Hematopoietic multipotent progenitor cell treated with erythropoietin and hydrocortisone succinate and interleukin-3 and kit ligand, for 17 days (in vitro differentiated cells): ENCODE results near the gene IQCN.

Source experiments
- DNase-seq: peaks from one replicate; pipeline ENCODE4 v3.0.0-alpha.2; 2015; ENCODE audit warnings: low spot score

IQCN gene

DNA sequence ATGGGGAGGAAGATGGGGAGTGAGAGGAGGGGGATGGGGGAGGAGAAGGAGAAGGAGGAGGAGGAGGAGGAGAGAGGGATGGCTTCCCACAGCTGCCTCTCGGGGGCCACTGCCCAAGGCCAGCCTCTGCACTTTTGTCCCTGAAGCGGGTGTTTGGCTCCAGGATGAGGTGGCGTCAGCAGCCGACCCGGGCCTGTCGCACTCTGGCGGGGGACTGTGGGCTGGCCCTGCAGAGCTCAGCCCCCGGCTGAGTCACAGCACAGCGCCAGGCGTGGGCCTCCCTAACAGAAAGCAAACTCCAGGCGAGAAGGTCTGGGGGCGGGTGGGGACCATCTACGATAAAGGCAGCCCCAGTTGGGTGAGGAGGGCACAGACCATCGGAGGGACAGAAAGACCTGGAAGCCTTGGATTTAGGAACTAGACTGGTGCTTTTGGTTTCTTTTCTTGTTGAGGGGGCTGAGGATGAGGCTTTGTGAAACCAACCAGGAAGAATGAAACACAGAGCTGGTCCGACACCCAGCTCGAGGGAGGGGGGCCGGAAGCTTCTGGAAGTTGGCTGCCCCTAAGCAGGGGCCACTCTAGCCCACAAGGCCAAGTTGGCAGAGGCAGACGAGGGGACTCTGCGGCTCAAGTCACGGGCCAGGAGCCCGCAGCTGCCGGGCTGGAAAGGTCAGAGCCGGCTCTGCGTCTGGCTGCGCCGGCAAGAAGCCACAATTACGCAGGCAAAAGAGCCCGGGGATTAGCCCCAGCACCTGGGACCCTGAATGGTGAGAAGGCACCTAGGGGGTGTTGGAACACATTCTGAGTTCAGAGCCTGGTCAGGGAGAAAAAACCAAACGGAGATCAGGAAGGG is 30.4 kb upstream of the IQCN start:
- peak; percentile 59 for DNase-seq

DNA sequence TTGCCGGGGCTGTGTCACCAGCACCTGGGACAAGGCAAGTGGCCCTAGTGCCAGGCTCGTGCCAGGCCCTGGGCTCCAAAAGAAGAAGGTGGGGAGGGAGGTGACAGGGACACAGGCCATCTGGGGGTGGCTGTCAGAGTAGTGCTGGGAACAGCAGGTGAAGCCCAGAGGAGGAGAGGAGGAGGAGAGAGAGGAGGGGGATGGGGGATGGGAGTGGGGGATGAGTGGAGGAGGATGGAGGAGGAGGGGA is 29.9 kb upstream of the IQCN start:
- no peak for DNase-seq

DNA sequence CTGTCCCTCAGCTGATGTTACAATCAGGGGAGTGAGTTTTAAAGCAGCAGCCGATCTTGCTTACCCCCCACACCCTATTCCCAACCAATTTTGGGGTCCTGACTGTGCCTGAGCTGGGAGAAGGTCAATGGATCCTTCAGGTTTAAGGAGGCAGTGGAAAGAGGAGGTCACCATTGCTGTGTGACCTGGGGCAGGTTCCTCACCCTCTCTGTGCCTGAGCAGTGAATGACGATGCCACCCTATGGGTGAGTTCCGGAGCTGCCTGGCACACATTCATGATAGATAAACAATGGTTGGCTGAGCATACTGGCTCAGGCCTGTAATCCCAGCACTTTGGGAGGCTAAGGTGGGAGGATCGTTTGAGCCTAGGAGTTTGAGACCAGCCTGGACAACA is 27.5 kb upstream of the IQCN start:
- no peak for DNase-seq

DNA sequence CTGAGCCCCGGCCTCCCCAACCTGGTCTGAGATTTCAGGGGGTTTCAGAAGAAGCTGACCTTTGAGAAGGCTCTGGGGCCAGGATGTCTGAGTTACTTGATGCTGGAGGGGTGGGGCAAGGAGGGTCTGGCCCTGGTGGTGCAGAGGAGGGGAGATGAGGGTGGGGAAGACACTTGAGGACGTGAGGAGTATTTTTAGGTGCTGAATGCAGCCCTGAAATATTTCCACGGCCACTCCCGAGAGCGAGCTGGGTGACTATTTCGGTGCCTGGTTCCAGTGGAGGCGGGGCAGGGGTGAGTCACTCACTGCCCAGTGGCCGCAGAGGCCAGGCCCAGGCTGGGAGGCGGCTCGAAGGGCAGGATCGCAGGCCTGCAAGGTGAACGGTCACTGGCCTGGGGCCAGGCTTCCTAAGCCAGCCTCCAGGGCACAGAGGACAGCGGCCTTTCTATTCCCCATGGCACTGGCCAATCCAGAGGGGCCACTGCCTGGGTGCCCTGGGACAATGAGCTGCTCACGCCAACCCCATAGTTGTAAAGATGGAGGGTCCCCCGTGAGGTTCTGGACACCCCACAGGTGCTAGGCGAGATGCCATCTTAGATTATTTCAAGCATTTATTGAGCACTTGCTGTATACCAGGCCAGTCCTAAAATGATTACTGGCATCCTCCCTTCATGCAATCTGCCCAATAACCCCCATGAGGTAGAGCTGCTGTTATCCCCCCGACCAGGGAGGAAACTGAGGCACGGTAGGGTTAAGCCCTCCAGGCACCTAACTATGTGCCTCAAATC is 26.9 kb upstream of the IQCN start:
- no peak for DNase-seq

DNA sequence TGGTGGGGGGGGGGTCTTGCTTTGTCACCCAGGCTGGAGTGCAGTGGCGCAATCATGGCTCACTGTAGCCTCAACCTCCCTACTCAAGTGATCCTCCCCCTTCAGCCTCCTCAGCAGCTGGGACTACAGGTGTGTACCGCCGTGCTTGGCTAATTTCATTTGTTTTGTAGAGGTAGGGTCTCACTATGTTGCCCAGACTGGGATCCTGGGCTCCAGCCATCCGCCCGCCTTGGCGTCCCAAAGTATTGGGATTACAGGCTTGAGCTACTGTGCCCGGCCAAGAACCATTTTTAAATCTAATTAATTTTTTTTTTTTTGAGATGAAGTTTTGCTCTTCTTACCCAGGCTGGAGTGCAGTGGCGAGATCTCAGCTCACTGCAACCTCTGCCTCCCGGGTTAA is 25.4 kb upstream of the IQCN start:
- DNase-seq, result no peak

DNA sequence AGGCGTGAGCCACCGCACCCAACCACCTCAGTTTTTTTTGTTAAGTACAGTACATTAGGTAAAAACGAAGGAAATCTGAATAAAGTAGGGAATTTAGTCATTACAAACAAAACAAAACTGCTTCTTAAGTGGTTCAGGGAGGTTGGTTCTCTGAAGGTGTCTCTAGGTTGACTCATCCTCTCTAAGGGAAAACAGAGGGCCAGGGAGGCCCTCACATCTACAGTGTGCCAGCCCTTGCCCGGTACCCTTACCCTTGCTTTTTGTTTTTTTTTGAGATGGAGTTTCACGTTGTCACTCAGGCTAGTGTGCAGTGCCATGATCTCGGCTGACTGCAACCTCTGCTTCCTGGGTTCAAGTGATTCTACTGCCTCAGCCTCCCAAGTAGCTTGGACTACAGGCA is 24.3 kb upstream of the IQCN start:
- no peak for DNase-seq

DNA sequence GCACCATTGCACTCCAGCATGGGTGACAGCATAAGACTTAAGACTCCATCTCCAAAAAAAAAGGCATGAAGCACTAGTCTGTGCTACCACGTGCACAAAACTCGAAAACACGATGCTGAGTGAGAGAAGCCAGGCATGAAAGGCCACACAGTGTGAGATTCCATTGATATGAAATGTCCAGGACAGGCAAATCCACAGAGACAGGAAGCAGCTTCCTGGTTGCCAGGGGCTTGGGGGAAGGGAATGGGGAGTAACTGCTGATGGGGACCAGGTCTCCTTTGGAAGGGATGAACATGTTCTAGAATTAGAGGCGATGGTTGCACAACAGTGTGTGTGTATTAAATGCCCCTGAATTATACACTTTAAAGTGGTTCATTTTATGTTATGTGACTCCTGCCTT is 23.1 kb upstream of the IQCN start:
- DNase-seq, result no peak

DNA sequence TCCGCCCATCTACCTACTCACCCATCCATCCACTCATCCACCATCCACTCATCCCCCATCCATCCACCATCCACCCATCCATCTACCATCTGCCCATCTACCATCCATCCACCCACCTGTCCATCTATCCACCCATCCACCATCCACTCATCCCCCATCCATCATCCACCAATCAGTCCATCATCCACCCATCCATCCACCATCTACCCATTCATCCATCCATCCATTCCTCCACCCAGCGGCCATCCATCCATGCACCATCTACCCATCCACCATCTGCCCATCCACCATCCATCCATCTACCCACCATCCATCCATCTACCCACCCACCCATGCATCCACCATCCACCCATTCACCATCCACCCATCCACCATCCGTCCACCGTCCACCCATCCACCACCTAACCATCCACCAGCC is 20.8 kb upstream of the IQCN start:
- no peak for DNase-seq

DNA sequence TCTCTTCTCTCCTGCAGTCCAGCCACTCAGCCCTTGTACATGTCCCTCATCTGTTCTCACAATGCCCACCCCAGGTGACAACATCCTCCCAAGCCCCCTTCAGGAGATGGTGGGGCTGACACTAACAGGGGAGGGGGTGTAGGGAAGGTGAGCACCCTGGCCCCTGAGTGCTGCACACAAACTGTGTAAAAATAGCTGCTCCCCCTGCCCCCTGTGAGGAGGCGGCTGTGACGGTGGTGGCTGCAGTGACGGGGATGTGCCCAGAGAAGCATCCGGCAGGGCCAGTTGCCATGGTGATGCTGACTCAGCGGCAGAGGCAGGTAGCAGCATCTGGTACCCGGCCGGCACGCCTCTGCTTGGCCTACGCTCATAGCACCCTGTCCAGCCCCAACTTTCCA is 20.2 kb upstream of the IQCN start:
- no peak for DNase-seq

DNA sequence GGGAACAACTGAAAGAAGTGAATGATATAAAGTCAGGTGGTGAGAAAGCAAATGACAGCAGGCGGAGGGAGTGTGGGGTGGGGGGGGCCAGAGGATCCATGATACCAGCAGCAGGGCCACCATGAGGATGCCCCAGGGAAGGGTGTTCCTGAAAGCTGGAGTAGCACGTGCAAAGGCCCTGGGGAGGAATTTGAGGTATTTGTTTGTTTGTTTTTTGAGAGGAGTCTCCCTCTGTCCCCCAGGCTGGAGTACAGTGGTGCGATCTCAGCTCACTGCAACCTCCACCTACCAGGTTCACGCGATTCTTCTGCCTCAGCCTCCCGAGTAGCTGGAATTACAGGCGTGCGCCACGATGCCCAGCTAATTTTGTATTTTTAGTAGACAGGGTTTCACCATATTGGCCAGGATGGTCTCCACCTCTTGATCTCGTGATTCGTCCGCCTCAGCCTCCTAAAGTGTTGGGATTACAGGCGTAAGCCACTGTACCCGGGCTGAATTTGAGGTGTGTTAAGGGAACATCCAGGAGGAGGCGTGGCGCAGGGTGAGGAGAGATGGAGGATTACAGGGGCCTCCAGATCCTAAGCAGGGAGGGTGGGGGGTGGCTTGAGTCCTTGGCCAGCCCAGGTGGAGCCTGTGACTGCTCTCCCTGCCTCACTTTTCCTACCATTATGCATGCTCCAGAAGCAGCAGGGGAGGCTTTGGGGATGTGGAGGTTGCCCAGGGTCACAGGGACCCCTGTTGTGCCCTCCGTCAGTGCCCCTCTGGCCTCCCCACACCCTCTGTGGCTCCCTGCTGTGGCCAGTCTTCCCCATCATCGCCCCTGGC is 19.6 kb upstream of the IQCN start:
- no peak for DNase-seq

DNA sequence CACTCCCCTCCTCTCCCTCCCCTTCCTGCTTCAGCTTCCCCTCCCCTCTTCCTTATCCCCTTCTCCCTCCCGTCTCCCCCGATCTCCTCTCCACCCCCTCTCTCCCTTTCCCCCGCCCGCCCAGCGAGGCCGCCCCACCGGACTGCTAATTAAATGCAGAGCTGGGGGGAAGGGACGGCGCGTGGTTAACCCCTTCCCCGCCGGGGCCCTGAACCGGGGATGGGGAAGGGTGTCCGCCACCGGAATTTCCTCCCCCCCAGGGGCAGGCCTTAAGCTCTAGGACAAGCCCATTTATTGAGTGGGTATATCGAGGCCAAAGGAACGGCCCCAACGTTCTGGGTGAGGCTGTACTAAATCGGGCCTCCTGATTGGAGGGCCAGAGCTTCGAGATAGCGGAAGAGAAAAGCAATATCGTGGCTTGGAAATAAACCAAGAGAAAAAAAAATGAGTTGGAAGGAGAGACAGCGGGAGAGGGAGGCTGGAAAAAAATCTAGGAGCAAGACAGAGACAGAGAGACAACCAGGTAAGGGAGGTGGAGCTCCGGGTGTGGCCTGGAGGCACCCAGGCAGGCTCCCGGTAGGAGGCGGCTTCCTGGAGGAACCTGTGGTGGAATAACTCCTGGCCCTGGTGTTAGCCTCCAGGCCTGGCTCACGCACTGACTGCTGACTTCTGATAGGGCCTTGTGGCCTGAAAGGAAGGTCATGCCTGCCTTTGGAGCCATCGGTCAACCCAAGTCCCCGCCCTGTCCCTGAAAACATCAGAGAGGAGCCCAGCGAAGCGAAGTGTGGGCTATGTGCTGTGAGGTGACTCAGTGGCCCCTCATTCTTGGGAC is 18.8 kb upstream of the IQCN start:
- peak; percentile 24 for DNase-seq

DNA sequence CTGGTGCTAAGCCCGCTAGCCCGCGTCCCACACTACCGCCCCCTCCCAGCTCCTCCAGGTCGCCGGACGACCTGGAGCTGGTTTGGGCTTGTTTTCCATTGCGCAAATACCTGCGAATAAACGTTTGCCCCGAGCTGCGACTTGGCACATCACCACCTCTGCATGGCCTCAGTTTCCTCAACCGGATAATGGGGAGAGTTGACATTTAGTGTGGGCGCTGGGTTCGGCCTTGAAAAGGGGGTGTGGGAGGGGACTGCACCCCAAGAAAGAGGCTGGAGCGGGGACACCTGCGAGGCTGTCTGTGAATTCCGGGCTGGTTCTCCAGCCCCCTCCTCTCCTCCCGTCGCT is 18.2 kb upstream of the IQCN start:
- no peak for DNase-seq

DNA sequence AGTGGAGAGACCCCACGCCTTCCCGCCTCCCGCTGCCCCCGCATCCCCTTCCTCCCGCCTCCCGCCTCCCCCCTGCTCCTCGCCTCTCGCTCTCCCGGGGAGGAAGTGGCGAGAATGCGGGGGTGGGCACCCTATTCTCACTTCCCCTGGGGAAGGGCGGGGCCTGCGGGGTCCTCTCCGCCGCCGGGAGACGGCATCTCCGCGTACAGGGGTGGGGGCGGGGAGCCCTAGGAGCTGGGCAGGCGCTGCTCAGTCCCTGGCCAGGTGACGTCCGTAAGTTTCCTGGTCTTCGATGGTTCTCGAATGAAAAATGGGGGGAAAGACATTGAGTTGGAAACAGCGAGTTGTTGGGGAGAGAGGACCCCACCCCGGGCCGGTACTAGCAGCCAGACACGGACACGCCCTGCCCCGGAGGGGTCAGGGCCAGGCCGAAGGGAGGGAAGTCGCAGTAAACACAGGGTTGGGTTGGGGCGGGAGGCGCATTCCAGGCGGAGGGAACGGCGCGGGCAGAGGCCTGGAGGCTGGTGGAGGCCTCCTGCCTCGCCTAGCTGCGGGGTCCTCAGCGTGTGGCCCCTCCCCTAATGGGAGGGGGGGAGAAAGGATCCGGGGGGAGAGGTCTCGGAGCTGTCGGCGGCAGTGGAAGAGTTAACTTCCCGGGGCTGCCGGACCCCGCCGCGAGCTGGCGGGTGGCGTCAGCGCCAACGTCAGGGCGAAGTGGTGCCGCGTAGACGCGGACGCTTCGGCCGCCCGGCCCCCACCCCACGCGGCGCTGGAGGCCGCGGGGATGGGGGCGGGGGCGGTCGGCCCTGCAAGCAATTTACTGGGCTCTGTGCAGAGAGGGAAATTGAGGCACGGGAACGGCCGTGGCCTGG is 17.6 kb upstream of the IQCN start:
- DNase-seq, result no peak

DNA sequence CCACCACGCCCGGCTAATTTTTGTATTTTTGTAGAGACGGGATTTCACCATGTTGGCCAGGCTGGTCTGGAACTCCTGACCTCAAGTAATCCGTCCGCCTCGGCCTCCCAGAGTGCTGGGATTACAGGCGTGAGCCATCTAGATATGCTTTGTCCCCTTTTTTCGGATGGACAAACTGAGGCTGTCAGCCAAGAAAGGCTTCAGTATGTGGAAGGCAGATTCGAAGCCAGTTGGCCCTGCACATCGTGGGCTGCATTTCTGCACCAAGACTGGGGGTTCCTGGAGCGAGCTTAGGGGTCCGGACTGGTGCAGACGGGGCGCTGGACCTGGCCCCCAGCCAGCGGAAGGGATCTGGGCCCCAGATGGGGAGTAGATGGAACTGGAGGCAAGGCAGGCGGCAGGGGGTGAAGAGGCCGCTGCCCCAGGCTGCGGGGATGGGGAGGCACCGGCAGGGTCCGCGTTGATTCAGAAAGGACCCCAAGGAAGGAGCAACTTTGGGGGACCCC is 16.8 kb upstream of the IQCN start:
- DNase-seq, result no peak

DNA sequence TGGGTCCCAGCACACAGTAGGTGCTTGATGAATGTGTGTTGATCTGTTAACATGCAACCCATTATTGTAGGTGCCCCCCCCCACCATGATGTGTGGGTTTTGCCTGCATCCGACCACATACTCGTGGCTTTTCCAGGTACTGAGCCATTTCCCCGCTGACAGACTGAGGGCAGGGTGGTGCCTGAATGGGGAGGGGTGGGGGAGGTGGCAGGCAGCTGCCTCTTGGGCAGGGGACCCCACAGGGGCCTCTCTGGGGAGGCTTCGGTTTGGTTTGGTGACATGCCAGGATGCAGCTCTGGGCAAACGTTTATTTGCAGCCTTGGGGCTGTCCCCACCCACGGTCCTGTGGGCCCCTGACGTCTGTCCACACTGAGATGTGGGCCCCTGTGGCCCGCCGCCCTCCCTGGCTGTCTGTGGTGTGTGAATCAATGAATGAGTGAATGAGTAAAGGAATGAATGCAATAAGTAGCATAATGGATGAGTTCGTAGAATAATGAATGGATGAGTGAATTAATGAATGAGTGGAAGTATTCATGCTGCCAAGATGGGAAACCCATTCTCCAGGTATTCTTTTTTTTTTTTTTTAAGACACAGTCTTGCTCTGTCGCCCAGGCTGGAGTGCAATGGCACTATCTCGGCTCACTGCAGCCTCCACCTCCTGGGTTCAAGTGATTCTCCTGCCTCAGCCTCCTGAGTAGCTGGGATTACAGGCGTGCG is 16.2 kb upstream of the IQCN start:
- DNase-seq, result no peak

DNA sequence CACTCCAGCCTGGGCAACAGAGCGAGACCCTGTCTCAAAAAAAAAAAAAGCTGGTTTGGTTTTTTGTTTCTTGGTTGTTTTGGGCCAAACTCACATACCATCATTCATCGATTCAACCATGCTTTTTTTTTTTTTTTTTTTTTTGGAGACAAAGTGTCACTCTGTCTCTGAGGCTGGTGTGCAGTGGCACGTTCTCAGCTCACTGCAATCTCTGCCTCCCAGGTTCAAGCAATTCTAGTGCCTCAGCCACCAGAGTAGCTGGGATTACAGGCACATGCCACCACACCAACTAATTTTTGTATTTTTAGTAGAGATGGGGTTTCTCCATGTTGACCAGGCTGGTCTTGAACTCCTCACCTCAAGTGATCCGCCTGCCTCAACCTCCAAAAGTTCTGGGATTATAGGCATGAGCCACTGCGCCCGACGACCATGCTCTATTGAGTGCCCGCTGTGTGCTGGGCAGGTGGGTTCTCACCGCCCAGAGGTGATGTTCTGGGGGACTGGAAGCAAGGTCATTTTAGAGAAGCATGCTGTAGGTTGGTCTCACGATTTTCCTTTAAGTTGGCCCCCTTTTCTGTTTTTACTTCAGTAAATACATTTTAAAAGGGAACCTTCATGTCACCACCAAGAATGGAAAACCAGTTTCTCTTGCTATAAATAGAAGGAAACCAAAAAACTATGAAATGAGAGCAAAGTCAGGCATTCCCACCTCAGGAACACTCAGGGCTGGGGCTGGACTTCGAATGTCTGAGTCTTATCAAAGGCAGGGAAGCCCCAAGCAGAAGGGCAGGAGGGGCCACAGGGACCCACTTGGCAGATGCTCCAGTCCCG is 15.4 kb upstream of the IQCN start:
- no peak for DNase-seq

DNA sequence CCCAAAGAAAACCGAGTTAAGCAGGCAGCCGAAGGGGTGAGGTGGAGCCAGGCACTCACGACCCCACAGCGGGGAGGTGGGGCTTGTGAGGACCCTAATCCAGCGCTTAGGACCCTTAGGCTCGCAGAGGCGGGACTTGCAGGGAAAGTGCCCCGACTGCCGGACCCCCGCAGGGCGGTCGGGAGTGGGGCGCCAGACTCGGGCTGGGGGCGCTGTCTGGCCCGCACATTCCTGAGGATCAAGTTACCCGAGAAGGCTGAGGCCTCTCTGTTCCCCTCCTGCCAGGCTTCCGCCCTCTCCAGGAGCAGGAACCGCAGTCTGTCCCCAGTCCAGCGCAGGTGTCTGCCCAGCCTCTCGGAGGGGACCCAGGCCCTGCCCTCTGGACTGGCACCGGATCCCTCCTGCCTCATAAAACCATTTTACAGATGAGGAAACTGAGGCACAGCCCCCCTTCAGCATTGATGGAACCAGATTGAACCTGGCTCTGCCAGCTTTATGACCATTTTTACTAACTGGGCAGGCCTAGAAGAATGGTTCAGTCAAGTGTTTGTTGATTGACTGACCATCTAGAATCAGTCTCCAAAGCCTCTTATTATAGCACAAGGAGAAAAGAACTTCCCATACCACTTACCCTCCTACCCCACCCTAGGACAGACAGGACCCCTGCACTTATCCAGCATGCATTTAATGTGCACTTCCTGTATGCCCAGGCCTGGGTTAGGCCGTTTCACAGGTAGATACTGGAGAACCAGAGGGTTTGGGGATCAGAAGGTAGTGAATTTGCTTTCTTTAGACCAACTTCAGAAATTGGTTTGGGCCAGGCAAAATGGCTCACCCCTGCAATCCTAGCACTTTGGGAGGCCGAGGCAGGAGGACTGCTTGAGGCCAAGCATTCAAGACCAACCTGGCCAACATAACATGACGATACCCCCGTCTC is 13.9 kb upstream of the IQCN start:
- DNase-seq, result no peak

DNA sequence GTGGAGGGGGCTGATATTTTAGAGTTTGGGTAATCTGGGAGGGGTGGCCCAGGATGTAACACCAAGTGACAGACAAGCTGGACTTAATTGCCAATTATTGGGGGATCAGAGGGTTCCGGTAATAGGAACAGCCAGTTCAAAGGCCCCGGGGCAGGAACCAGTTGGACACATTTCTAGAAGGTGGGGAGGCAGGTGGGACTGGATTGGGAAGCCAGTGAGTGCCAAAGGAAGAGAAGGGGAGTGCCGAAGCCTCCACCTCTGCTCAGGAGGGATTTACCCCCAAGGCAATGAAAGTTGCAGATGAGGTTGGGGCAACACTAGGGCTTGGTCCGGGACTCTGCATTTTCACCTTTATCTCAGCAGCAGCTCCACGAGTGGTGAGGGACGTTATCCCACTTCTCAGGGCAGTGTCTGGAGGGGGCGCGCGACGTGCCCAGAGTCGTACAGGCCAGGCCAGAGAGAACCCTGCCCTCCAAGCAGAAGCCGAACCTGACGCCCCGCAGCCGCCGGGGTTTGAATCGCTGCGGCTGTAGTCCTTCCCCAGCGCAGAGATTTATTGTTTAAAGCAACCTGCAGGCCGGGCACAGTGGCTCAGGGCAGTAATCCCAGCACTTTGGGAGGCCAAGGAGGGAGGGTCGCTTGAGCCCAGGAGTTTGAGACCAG is 12.9 kb upstream of the IQCN start:
- DNase-seq, result no peak
